NCI-H446 treated with DMSO at 0.1 percent for 48 hours (cell line): ENCODE measurements around the gene MYCBP2.
"Not testable (repeated sequence)": the region's sequence is repeated elsewhere in the genome, so short reads cannot be mapped to it uniquely, and the experiment has no call there.

Source experiments
- DNase-seq: peaks from one replicate; lab custom pipeline; 2025; lab: John Stamatoyannopoulos, UW

The MYCBP2 gene

DNA sequence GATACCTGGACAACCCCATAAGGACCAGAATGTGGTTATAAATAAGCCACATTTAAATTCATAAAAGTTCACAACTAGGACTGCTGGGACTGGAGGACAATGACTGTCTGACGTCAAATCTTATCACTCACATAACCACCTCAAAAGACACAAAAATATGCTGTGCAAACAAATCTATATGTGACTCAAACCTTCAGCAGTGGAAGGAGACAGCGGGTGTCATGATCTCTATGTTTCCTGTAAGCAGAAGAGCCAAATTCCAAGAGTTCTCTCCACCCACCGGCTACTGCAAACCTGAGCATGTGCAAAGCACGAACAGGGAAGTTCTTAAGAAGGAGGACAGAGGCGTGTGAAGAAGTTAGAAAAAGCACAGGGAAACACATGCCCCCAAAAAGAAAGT, 113.2 kb downstream of the MYCBP2 start:
- DNase-seq = no peak

DNA sequence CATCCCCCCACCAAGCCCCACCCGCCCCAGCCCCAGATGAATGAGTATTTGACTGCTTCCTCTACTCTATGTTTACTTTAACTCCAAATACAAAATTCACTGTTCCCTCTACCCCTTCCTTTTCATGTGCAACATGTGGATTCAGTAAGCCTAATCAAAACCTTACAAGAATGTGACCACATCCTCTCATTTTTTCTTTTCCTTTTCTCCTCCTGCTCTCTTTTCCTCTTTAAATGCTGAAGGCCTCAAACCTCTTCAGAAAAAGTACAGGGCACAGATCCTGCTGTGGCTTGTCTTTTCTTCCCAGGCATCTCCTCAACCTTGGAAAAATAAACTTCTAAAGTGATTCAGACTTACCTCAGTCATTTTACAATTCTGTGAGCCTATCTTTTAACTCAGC, 119.0 kb downstream of the MYCBP2 start:
- DNase-seq = no peak

DNA sequence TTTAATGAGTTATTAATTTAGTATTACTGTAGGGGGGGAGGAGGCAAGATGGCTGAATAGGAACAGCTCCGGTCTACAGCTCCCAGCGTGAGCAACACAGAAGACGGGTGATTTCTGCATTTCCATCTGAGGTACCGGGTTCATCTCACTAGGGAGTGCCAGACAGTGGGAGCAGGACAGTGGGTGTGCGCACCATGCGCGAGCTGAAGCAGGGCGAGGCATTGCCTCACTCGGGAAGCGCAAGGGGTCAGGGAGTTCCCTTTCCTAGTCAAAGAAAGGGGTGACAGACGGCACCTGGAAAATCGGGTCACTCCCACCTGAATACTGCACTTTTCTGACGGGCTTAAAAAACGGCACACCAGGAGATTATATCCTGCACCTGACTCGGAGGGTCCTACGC, 127.9 kb downstream of the MYCBP2 start:
- DNase-seq = not testable (repeated sequence)

DNA sequence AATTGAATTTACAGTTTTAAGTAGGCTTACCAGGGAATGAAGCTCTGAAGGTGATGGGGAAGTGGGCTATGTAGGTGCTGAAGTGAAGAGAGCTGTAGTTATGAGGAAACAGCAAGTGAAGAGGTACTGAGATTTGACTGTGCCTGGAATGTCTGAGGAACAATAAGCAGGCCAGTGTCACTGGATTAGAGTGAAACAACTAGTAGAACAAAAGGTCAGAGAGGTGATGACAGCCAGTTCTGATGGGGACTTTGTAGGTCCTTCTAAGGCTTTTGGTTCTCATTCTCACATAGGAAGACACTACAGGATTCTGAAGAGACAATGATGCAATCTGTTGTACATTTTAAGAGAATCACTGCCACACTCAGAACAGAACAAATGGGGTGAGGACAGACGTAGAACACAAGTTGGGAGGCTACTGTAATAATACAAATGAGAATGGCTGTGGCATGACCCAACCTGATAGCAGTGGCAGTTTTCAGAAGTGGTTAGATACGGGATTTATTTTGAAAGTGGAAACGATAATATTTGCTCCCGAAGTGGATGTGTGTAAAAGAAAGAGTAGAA, 130.8 kb downstream of the MYCBP2 start:
- DNase-seq = no peak

DNA sequence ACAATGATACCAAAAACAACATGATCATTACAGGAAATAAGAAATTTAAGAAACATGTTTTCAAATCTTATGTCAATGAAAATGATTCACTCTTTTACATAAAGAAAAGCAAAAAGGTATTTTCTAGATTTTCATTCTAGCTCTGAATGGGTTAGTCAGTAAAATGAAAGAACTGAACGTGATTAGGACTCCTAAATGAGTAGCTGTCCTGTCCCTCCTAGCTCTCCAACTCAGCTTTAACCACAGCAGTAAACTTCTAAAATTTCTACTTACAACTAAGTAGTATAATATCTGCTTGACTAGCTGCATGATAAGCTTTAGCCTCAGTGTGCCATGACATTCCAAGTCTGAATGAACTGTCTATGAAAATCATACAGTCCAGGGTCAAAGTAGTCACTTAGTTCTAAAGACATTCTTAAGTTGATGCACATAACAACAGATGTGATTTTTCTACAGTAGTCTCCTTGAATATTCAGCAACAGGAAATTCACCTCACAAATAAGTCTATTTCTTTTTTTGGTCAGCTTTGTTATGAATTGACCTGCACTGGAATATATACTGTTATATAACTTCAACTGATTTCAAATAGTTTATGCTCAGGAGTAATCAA, 136.4 kb downstream of the MYCBP2 start:
- no peak for DNase-seq

DNA sequence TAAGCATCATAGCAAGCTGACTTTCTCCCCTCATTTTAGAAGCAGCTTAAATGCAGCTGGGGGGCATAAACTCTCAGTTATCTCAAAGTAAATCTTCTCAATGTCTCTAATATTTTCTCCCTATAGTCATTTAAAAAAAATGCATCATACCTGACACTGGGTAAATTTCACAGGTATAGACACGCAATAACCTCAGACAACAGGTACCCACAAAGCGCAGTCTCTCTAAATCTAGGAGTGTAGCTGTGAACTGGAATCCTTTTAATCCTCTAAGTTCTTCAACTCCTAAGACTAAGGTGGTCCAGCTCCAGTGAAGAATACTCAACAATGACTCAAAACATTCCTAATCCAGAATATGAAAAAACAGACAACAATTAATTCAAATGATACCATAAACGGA, 141.2 kb downstream of the MYCBP2 start:
- DNase-seq = no peak

DNA sequence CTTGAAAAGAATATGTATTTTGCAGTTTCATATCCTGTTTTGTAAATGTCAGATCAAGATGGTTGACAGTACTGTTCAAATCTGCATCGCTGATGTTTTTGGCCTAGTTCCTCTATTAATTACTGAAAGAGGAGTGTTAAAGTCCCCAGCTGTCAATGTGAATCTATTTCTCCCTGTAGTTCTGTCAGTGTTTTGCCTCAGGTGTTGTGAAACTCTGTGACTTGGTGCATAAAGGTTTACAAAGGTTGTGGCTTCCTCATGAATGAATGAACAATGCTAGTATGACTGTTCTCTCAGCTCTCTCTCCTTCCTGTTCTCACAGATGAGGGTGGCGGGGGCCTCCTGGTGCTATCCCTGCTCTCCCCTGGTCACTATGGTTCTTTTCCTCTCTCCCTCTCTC, 142.4 kb downstream of the MYCBP2 start:
- DNase-seq = no peak

DNA sequence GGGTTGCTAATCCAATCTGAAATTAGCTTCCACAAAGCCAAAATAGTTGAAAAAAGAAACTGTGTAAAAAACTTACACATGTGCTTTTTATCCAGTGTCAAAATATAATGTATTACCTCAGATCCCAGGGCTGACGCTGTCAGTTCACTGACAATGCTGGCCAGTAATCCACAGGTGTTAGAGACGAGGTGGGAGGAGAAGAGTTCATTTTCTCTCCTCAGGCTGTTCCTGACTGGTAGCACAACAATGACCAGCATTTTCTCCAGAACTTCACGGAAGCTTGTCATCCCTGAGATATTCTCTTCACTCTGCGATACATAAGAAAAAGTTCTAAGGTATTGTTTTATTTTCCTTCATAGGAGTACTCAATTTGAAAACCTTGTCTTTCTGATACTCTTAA, 146.9 kb downstream of the MYCBP2 start:
- DNase-seq = no peak

DNA sequence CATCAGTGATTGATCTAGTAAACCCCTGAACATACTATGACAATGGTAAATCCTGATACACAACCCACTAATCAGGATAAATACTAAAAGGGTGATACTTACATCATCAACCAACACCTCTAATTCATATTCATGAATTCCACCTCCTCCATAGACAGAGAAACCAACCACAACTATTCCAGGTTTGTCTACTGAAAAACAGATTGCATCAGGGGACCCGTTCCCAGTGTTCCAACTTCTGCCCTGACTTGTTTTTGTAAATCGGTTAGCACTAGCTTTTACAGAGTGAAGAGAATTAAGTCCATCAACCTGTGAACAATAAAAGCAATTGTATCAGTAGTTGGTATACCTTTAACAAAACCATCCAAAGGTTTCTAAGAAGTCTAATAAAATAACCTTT, 149.2 kb downstream of the MYCBP2 start:
- no peak for DNase-seq

DNA sequence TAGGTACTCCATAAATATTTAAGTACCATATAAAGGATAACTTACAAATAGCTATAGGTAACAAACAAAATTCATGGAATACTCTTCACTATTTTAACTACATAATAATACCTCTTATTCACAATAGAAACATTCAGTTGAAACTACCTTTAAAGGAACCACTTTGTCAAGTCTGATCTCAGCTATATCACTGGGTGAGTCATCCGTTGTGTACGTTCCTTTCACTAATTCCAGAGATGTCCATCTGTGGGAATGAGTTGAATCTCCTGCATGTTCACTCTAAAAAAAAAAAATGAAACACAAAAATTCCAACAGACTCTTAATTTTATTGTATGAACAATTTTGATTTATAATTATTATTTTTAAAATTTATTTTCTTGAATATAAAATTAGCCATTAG, 150.5 kb downstream of the MYCBP2 start:
- no peak for DNase-seq

DNA sequence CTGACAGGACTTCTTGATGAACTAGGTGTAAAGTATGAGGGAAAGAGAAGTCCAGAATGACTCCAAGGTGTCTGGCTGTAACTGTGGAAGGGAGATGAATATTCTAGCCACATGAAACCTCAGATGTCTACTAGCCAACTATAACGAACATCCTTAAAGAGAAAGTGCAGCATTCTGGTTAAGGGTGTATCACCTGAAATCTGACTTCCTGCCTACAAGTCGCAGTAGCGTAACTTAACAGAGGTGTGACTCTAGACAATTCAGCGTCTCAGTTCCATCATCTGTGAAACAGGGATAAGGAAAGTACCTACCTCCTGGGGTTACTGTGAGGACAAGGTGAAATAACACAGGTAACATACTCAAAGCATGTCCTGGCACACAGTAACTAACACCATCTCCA, 154.2 kb downstream of the MYCBP2 start:
- DNase-seq = no peak

DNA sequence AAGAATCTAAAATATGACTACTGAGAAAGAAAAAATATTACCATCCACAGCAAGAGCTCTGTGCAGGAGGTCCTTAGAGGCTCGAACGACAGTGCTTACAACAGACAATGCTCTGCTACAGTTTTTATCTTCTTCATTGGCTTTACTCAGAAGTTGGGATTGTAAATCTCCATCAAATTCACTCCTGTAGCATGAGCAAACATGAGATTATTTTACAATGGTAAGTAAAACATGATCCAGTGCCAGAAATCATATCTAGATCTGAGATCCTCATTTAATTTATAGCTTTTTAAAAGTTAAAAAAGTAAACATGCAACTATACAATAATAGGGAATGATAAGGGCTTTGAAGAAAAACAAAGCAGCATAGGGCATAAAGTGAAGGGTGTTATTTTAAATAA, 155.4 kb downstream of the MYCBP2 start:
- DNase-seq = no peak

DNA sequence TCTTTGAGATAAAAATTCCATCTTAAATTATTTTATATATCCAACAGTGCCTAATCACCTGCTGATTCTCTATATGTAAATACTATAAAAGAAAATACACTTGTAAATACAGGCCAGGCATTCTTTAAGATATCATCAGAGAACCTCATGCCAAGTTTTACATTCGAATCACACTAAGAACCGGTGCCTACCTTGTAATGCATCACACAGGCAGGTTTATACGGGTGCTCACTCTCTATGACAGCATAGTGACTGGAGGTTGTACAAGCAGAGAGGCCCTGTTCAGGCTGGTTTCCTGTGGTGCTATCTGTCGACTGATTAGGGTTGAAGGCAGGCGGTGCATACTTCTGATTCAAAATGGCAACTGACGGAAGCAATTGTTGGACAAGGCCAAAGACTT, 158.7 kb downstream of the MYCBP2 start:
- no peak for DNase-seq

DNA sequence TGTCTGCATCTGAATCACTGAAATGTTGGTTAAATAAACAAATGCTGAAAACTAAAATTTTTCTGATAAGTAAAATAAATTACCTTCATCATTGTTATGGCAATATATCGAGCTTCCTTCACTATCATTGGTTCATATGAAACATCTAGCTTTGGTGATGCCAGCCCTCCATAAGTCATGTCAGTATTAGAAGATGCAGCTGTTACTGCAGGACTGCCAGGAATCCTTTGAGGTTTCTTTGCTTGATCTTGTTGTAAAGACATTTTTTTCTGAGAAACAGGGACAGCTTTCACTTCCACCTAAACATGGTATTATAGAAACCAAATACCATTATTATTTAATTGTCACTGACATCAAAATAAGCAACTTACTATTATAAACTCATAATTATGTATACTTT, 176.2 kb downstream of the MYCBP2 start:
- no peak for DNase-seq

DNA sequence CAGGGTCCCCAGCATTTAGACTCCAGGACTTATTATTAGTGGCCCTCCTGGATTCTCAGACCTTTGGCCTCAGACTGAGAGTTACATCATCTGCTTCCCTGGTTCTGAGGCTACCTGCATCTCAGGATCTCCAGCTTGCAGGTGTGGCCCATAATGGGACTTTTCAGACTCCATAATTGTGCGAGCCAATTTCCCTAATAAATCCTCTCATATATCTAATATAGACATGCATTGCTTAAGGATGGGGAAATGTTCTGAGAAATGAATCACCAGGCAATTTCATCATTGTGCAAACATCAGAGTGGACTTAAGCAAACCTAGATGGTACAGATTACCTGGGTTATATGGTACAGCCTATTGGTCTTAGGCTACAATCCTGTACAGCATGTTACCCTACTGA, 183.5 kb downstream of the MYCBP2 start:
- DNase-seq = no peak

DNA sequence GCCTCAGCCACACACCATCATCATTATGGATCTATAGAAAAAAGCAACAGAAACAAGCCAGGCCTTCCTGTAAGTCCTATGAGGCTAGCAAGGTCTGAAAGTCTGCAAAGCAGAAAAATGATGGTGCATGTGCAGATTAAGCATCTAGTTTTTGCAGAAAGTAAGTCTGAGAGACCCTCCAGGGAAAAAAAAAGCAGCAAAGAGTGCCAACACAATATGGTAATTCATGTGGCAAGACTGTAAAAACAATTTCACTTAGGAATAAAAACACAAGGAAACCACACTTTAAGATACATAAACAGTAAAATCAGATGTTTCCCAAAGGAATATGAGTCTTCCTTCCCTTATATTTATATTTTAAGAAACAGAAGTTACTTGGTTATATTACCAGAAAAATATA, 187.6 kb downstream of the MYCBP2 start:
- no peak for DNase-seq

DNA sequence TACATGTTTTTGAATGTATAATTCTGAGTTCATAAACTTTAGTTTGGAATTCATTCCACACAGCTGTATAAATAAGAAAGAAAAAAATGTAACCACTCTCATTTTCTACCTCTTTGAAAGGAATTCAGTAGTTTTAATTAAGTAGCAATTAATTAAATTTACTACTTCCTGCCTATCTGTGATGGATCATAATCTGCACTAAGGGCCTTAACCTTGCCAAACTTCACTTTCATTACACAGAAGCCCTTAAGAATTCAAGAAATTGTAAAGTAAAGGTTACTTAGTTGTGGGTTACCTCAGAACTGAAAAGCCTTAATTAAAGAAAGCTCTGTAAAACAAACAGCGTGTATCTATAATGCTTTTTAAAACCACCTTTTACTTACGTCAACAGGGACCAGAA, 188.1 kb downstream of the MYCBP2 start:
- no peak for DNase-seq

DNA sequence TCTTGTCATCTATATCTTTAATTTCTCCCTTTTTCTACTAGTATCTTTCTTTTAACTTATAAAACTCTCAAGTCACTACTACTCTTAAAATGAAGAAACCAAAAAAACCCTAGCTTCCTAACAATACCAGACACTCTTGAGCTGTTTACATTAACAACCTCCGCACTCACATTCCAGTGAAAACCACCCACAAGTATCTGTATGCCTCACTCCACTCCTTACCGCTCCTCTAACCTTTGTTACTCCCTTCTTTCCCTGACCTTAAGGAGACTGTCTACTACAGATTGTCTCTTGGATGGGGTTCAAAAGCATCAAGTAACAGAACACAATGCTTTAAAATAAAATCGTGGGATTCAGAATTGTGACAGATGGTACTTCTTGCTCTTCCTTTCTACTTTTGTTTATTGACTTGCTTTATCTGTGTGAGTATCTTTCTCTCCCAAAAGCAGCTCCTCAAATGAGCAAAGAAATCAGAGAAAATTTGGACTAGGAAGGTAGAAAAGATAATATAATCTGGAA, 189.9 kb downstream of the MYCBP2 start:
- no peak for DNase-seq

DNA sequence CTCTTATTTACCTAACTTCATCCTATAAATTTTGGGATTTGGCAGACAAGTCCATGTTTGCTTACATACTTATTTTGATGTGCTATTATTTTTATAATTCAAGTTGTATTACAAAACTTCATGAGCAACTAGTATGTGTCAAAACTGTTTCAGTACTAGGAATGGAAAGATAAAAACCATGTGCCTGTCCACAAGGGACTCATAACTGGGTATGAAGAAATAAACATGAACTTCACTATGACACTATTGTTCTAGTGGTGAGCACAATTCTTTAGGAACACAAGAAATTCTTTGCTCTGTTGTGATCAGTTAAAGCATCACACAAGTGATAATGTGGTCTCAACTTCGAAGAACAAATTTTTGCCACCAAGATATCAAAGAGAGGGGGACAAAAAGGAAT, 202.5 kb downstream of the MYCBP2 start:
- no peak for DNase-seq

DNA sequence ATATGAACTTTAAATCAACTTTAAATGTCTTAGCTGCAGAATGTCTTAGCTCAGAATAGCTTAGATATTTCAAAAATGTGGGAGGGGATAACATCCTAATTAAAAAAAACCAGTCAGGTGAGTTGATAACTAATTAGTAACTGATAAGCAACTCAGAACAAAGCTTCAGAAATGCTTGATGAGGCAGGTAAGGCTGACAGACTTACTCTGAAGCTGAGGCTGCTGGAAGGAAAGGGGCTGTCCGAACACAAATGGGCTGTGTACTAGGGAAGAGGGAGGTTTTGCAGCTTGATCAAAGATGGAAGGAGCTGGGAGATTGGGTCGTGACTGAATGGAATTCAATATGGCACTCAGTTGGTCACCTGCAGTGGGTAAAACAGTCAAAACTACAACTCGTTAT, 208.8 kb downstream of the MYCBP2 start:
- DNase-seq = no peak

DNA sequence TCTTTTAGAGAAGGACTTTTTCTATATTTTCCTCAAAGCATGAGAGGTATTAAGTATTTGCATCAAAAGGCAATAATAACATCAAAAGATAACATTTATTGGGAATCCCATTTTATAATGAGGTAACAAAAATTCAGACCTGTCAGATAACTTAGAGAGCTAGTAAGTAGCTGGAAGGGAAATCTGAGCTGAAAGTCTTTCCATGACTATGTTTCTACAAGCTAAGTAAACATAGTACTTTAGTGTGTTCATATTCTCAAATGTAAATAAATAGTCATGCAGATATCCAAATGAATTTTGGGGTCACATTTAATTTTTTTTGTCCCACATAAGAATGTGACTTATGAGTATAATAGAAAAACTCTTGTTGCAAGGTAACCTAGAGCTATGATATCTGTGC, 212.6 kb downstream of the MYCBP2 start:
- DNase-seq = no peak

DNA sequence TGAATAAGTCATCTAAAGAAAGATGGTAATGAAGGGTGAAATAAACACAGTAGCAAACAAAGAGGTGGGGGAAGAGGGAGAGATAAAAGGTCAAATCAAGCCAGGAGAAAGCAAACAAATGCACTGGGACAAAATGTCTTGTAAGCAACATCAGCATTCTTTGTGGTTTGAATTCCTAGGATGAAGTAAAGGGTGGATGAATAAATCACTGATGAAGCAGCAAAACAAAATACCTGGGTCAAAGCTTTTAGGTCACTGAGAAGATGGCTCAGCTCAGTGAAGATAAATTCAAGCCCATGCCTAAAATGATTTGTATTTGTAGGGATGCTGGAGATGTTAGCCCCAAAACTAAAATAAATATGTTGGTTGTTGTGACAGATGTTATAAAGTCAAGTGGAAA, 213.4 kb downstream of the MYCBP2 start:
- DNase-seq = no peak

DNA sequence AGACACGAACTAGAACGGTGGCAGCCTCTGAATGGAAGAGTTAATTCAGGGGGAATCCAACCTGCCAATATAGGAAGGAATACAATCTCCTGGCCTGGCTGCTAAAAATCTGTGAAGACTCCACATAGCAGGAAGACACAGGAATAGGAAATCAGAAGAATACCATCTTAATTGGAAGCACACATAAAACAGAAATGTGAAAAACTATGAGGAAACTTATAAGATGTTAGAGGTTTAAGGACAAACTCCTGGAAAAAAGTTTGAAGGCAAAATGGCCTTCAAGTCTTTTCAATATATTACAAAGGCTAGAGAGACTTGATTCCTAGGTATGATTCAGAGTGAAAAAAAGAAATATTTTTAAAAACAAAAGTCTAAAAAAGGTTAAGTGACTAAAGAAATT, 221.8 kb downstream of the MYCBP2 start:
- no peak for DNase-seq

DNA sequence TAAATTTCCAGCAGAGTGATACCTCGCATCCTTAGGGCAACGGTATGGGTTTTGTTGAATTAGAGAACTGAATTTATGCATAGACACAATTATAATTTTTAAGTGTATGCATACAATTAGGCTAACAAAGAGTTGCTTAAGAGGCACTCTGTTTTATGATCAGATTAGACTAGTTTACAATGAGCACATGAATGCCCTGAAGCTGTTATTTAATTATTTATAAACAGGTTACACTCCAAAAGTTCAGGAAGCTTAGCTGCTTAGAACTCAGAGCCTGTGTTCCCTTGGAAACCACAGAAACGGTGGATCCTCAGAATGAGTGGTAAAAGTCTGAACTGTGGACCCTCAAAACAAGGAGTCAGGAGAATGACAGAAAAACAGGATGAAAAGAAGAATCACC, 227.5 kb downstream of the MYCBP2 start:
- DNase-seq = no peak
